HUES64 (cell line): ENCODE data around the gene TNS3.
"Not testable (repeated sequence)": the region's sequence is repeated elsewhere in the genome, so short reads cannot be mapped to it uniquely, and the experiment has no call there.

ENCODE experiments used
- H3K27ac ChIP-seq: 2 replicates; pipeline ENCODE4 v1.7.0; 2013; ENCODE audit warnings: low read depth, low read length, inconsistent platforms
- H3K27me3 ChIP-seq: 2 replicates; pipeline ENCODE4 v1.6.1; 2013; ENCODE audit warnings: mild to moderate bottlenecking, low read length; ENCODE audit not compliant: insufficient read depth
- H3K36me3 ChIP-seq: 2 replicates; pipeline ENCODE4 v1.6.1; 2013; ENCODE audit warnings: mild to moderate bottlenecking, low read length; ENCODE audit not compliant: insufficient read depth
- H3K4me1 ChIP-seq: 2 replicates; pipeline ENCODE4 v1.6.1; 2013; ENCODE audit warnings: mild to moderate bottlenecking, low read length, moderate library complexity; ENCODE audit not compliant: insufficient read depth
- H3K4me3 ChIP-seq: 2 replicates; pipeline ENCODE4 v1.5.1; 2013; ENCODE audit warnings: mild to moderate bottlenecking, low read length, moderate library complexity
- H3K9ac ChIP-seq: 2 replicates; pipeline ENCODE4 v1.6.1; 2013; ENCODE audit warnings: mild to moderate bottlenecking, low read depth, low read length
- H3K9me3 ChIP-seq: 2 replicates; pipeline ENCODE4 v1.6.1; 2013; ENCODE audit warnings: low read depth, low read length; ENCODE audit not compliant: insufficient read depth
- WGBS: fragments of 150-250, 120-280 bp; methylation state at CpG from one replicate; pipeline ENCODE4 v1.1.7; 2013; ENCODE audit warnings: missing lambda C conversion rate; 5-methylcytosine and 5-hydroxymethylcytosine counted together

Gene TNS3

GRCh38 chr7:47469846-47470245, 112.1 kb downstream of the TNS3 start:
- not testable (repeated sequence) for H3K36me3 ChIP-seq

GRCh38 chr7:47466832-47467231, 115.1 kb downstream of the TNS3 start:
- no peak overlapping the region for H3K4me3 ChIP-seq
- no peak overlapping the region for H3K9ac ChIP-seq
- H3K27ac ChIP-seq, result no peak overlapping the region
- 0 out of 2 replicates have a peak, but pooled peaks cover 2% of the 10 kb centered on the region for H3K36me3 ChIP-seq
- peaks cover 15% of the 10 kb centered on the region for H3K4me1 ChIP-seq
- no peaks in the 10 kb centered on the region for H3K27me3 ChIP-seq
- 95% methylated on average over 4 of the region's 4 CpGs for WGBS
- H3K9me3 ChIP-seq, result no peaks in the 10 kb centered on the region

More at GRCh38 chr7:47469846-47470245, 112.1 kb downstream of the TNS3 start:
- WGBS, result 65% methylated on average over 5 of the region's 5 CpGs
- H3K4me3 ChIP-seq, H3K9me3 ChIP-seq, H3K27me3 ChIP-seq, H3K9ac ChIP-seq, H3K27ac ChIP-seq: not testable (repeated sequence)
- H3K4me1 ChIP-seq, result peaks cover 20% of the 10 kb centered on the region

- Histone ChIP-seq H3K27ac (no peak overlapping the region), H3K36me3 (0 out of 2 replicates have a peak, but pooled peaks cover 2% of the 10 kb centered on the region), H3K4me1 (peaks cover under 1% of the 10 kb centered on the region; the same call in 1 of the 2 replicates), H3K27me3 (no peaks in the 10 kb centered on the region), H3K9me3 (no peaks in the 10 kb centered on the region), H3K4me3 (no peak overlapping the region), H3K9ac (no peak overlapping the region)
- WGBS, result 89% methylated on average over 7 of the region's 7 CpGs
Observed at GRCh38 chr7:47465191-47465590, 116.7 kb downstream of the TNS3 start.

- Histone ChIP-seq H3K36me3 (0 out of 2 replicates have a peak, but pooled peaks cover 2% of the 10 kb centered on the region), H3K4me1 (no peaks in the 10 kb centered on the region), H3K9me3 (no peaks in the 10 kb centered on the region), H3K27ac (no peak overlapping the region), H3K9ac (no peak overlapping the region), H3K27me3 (no peaks in the 10 kb centered on the region), H3K4me3 (no peak overlapping the region)
- WGBS, result 95% methylated on average over 9 of the region's 9 CpGs
Observed at GRCh38 chr7:47464266-47464665, 117.6 kb downstream of the TNS3 start.

- no peak overlapping the region for H3K27ac ChIP-seq
- H3K4me3 ChIP-seq, result no peak overlapping the region
- H3K9ac ChIP-seq, result no peak overlapping the region
- H3K27me3 ChIP-seq, result no peaks in the 10 kb centered on the region
- 93% methylated on average over 4 of the region's 4 CpGs for WGBS
- H3K36me3 ChIP-seq, result 0 out of 2 replicates have a peak, but pooled peaks cover 2% of the 10 kb centered on the region
- no peaks in the 10 kb centered on the region for H3K4me1 ChIP-seq
- no peaks in the 10 kb centered on the region for H3K9me3 ChIP-seq
Observed at GRCh38 chr7:47461746-47462145, 120.2 kb downstream of the TNS3 start.

- H3K27me3 ChIP-seq, result no peaks in the 10 kb centered on the region
- no peak overlapping the region for H3K27ac ChIP-seq
- WGBS, result 89% methylated on average over 4 of the region's 4 CpGs
- H3K36me3 ChIP-seq, result 0 out of 2 replicates have a peak, but pooled peaks cover 2% of the 10 kb centered on the region
- no peak overlapping the region for H3K4me3 ChIP-seq
- no peaks in the 10 kb centered on the region for H3K4me1 ChIP-seq
- no peaks in the 10 kb centered on the region for H3K9me3 ChIP-seq
- no peak overlapping the region for H3K9ac ChIP-seq
Observed at GRCh38 chr7:47461161-47461560, 120.8 kb downstream of the TNS3 start.

GRCh38 chr7:47460251-47460989, 121.5 kb downstream of the TNS3 start:
- Histone ChIP-seq H3K27ac (no peak overlapping the region), H3K4me3 (no peak overlapping the region), H3K4me1 (peaks cover 3% of the 10 kb centered on the region; the same call in 1 of the 2 replicates), H3K9me3 (no peaks in the 10 kb centered on the region), H3K36me3 (0 out of 2 replicates have a peak, but pooled peaks cover 2% of the 10 kb centered on the region), H3K9ac (no peak overlapping the region), H3K27me3 (no peaks in the 10 kb centered on the region)
- 93% methylated on average over 10 of the region's 11 CpGs for WGBS

- H3K27ac ChIP-seq, result no peak overlapping the region
Observed at GRCh38 chr7:47458486-47458885, 123.4 kb downstream of the TNS3 start.

GRCh38 chr7:47458057-47458456, 123.9 kb downstream of the TNS3 start:
- Histone ChIP-seq H3K4me1 (peaks cover 17% of the 10 kb centered on the region), H3K9me3 (no peaks in the 10 kb centered on the region), H3K27me3 (no peaks in the 10 kb centered on the region), H3K36me3 (no peaks in the 10 kb centered on the region), H3K9ac (no peak overlapping the region), H3K27ac (no peak overlapping the region), H3K4me3 (no peak overlapping the region)
- 93% methylated on average over 5 of the region's 5 CpGs for WGBS

More at GRCh38 chr7:47458486-47458885, 123.4 kb downstream of the TNS3 start:
- Histone ChIP-seq H3K9ac (no peak overlapping the region), H3K27me3 (no peaks in the 10 kb centered on the region), H3K4me1 (peaks cover 14% of the 10 kb centered on the region; the same call in 1 of the 2 replicates), H3K4me3 (no peak overlapping the region), H3K9me3 (no peaks in the 10 kb centered on the region), H3K36me3 (no peaks in the 10 kb centered on the region)
- WGBS, result 89% methylated on average over 5 of the region's 5 CpGs

- Histone ChIP-seq H3K27ac (no peak overlapping the region), H3K9ac (no peak overlapping the region), H3K9me3 (no peaks in the 10 kb centered on the region), H3K4me1 (peaks cover 21% of the 10 kb centered on the region), H3K4me3 (no peak overlapping the region), H3K27me3 (no peaks in the 10 kb centered on the region), H3K36me3 (no peaks in the 10 kb centered on the region)
- WGBS, result 97% methylated on average over 10 of the region's 14 CpGs
Observed at GRCh38 chr7:47456210-47456955, 125.5 kb downstream of the TNS3 start.

- Histone ChIP-seq H3K27ac (no peak overlapping the region), H3K36me3 (no peaks in the 10 kb centered on the region), H3K9me3 (no peaks in the 10 kb centered on the region), H3K4me1 (peaks cover 21% of the 10 kb centered on the region), H3K27me3 (no peaks in the 10 kb centered on the region), H3K9ac (no peak overlapping the region), H3K4me3 (no peak overlapping the region)
- WGBS, result 93% methylated on average over 5 of the region's 5 CpGs
Observed at GRCh38 chr7:47455872-47456185, 126.1 kb downstream of the TNS3 start.
